Breast epithelium (tissue), 4 donors: ENCODE data around the gene RNASE8. TPM values are rescaled to one million over a fixed set of nuclear protein-coding genes. Genes with fewer than 3 reads are reported as not detected.
A peak's percentile ranks its signal among the peaks of the same experiment; 100 is the strongest.

Experiments
- DNase-seq, 2 donors: peaks; one replicate each; pipeline ENCODE4 v3.0.0-alpha.2; 2019; ENCODE audit warnings: low spot score in 2 of 2
- H3K27ac ChIP-seq, 2 donors: fragments of 200-600 bp; sonication (generic) in 1 of 2; one replicate each; pipeline ENCODE4 v1.5.1; 2016 to 2019; ENCODE audit warnings: mild to moderate bottlenecking in 1 of 2
- H3K27me3 ChIP-seq, 2 donors: fragments of 200-600 bp; sonication (generic) in 1 of 2; one replicate each; pipeline versions ENCODE4 v1.5.1 to v1.6.0; 2017 to 2019; ENCODE audit warnings: control low read depth in 1 of 2, mild to moderate bottlenecking in 1 of 2
- H3K36me3 ChIP-seq: fragments of 200-600 bp; one replicate; pipeline ENCODE4 v1.5.1; 2019
- H3K4me1 ChIP-seq, 2 donors: fragments of 200-600 bp; sonication (generic); one replicate each; pipeline ENCODE4 v1.5.1; 2016 to 2019; ENCODE audit warnings: control low read depth in 1 of 2
- H3K4me3 ChIP-seq, 3 donors: fragments of 200-600 bp; sonication (generic); 1 replicate in 2 of 3; 2 replicates in 1 of 3; pipeline ENCODE4 v1.5.1; 2016 to 2019; ENCODE audit warnings: mild to moderate bottlenecking in 3 of 3, moderate library complexity in 2 of 3
- H3K9me3 ChIP-seq, 2 donors: fragments of 200-600 bp; sonication (generic) in 1 of 2; one replicate each; pipeline ENCODE4 v1.5.1; 2016 to 2019; ENCODE audit warnings: control low read depth in 1 of 2
- CTCF ChIP-seq, 3 donors: fragments of 450-650 bp; IDR thresholded peaks; one replicate each; pipeline ENCODE4 v1.5.1; 2016 to 2017; ENCODE audit warnings: antibody characterized with exemption in 3 of 3, mild to moderate bottlenecking in 3 of 3, moderate library complexity in 3 of 3
- POLR2A ChIP-seq: fragments of 450-650 bp; IDR thresholded peaks from one replicate; pipeline ENCODE4 v1.6.1; 2016; ENCODE audit warnings: antibody characterized with exemption, mild to moderate bottlenecking, moderate library complexity
- POLR2AphosphoS5 ChIP-seq, 3 donors: sonication (generic); formaldehyde crosslinking; IDR thresholded peaks; one replicate each; pipeline ENCODE4 v1.6.1; 2017; ENCODE audit warnings: antibody characterized with exemption in 3 of 3
- intact Hi-C: fragments of 100-400 bp; cut with DNase I; formaldehyde crosslinking; loops from one replicate; pipeline ENCODE4 v1.15.1; 2023; ENCODE audit warnings: low total_unique reads
- total RNA-seq, 3 donors: library from RNA; depleted of rRNA; stranded (reverse); fragments of >200 nt; gene quantifications; one replicate each; pipeline ENCODE4 v1.1.0, GENCODE V29; 2016

The RNASE8 gene
- total RNA-seq, 3 donors from 2014 or later: not detected

DNA sequence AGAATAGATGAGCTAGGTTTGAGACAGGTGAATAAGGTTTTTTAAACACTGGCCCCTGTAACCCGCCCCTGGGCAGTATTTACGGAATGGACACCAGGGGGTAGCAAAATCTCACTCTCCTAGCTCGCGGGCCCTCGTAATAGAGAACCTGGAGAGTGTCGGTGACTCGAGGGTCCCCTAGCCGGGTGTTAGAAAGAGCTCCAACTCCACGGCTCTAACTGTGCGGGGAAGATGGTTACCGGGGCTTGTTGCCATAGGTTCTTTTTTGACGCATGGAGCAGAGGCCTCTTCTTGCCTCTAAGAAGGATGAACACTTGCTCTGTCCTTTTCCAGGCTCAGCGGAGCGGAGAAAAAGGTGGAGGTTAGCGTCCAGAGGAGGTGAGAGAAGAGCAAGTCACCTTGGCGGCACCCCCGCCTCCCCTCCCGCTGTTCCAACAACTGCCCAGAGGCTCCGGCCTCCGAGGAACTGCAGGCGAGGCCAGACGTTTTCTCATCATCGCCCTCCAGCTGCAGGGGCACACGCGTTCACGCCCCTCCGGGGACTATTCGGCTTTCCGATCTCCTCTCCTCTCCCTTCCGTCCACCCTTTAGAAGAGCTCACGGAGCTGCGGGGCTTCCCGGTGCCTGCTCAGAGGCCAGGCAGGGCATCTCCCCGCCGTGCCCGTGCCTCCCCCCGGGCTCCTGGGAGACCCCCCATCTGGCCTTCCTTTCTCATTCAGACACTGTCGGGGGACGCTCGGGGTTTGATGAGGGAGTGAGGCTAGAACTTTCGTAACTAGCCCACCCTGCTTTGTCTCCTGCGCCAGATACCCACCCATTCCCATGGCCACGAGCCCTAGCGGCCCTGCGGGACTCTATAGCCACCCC lies 11.1 kb downstream of the RNASE8 start:
- DNase-seq: no peak
- peak; percentile 58 to 63 (median 59) for TF ChIP-seq CTCF (IDR thresholded peaks at IDR 0.05)
- no peak for TF ChIP-seq POLR2A
- TF ChIP-seq POLR2AphosphoS5 (IDR thresholded peaks at IDR 0.05): no peak
- peaks cover 4 to 17% of the 10 kb centered on the region in 2 donors for H3K4me1 ChIP-seq
- no peaks in the 10 kb centered on the region for H3K9me3 ChIP-seq
- H3K27ac ChIP-seq: peak overlapping the region; percentile 91 to 92
- H3K4me3 ChIP-seq: peak overlapping the region; percentile 68 to 86 (median 73)
- intact Hi-C loops: loop anchor here (10.0 kb wide), 1 partner anchor 94 kb away; no protein-coding TSS in a partner anchor
- no peaks in the 10 kb centered on the region for H3K27me3 ChIP-seq
- H3K36me3 ChIP-seq: no peaks in the 10 kb centered on the region

DNA sequence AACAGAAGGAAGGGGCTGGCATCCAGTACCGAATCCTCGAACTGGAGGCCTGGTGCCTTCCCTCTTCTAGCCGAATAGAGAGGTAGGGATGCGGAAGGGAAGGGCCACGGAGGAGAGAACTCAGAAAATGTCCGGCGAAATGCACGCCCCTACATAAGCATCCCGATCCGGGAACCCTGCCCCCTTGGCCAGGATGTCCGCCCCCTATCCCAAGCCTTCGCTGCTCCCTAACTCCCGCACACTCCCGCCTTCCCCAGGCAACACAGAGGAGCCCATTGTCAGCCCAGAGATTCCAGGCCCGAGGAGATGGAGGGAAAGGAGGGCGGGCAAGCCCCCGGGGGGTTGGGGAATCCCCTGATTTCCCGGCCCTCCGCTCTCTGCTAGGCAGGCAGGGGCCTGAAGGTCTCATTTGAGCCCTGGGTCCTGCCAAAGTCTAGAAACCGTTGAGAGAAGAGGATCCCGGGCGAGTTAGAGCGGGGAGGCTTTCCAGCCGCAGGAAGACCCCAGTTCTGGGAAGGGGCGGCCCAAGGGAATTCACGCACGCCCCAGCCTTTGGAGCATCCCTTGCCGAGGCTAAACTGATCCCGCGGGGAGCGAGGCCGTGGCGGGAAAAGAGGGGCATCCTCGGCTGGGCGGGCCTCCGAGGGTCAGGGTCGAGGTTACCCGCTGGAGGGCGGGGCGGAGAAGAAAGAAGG lies 11.9 kb downstream of the RNASE8 start:
- H3K27ac ChIP-seq: peak overlapping the region; percentile 91 to 92
- intact Hi-C loops: loop anchor here (10.0 kb wide), 1 partner anchor 95 kb away; no protein-coding TSS in a partner anchor
- no peak for TF ChIP-seq POLR2A
- TF ChIP-seq POLR2AphosphoS5 (IDR thresholded peaks at IDR 0.05): no peak
- TF ChIP-seq CTCF (IDR thresholded peaks at IDR 0.05): no peak
- H3K4me3 ChIP-seq: peak overlapping the region; percentile 68 to 86 (median 73)
- no peaks in the 10 kb centered on the region for H3K36me3 ChIP-seq
- no peaks in the 10 kb centered on the region for H3K27me3 ChIP-seq
- no peaks in the 10 kb centered on the region for H3K9me3 ChIP-seq
- peak in 1 of 2 donors; percentile 59 for DNase-seq
- peaks cover 4 to 17% of the 10 kb centered on the region in 2 donors for H3K4me1 ChIP-seq

GRCh38 chr14:21070083-21070609 lies 12.5 kb downstream of the RNASE8 start, which contains the start of gene ARHGEF40:
TSS of gene ARHGEF40 (plus strand) at chr14:21070304. CDS start at chr14:21070397, 93 bp downstream.
- intact Hi-C loops: no loop called here
- peak within 1 kb of the TSS; percentile 91 to 92 for H3K27ac ChIP-seq
- TF ChIP-seq POLR2AphosphoS5 (IDR thresholded peaks at IDR 0.05): no peak
- no peak for TF ChIP-seq CTCF (IDR thresholded peaks at IDR 0.05)
- TF ChIP-seq POLR2A: no peak
- no peaks in the 10 kb centered on the region for H3K27me3 ChIP-seq
- H3K9me3 ChIP-seq: no peaks in the 10 kb centered on the region
- peak within 1 kb of the TSS; percentile 68 to 86 (median 73) for H3K4me3 ChIP-seq
- DNase-seq: no peak
- peaks cover 4 to 17% of the 10 kb centered on the region in 2 donors for H3K4me1 ChIP-seq
- H3K36me3 ChIP-seq: no peaks in the 10 kb centered on the region

- peak in 1 of 2 donors; percentile 48 for DNase-seq
- no peaks in the 10 kb centered on the region for H3K27me3 ChIP-seq
- peak overlapping the region; percentile 91 to 92 for H3K27ac ChIP-seq
- TF ChIP-seq CTCF (IDR thresholded peaks at IDR 0.05) (no peak), POLR2A (no peak), POLR2AphosphoS5 (IDR thresholded peaks at IDR 0.05) (no peak)
- intact Hi-C loops: no loop called here
- no peaks in the 10 kb centered on the region for H3K9me3 ChIP-seq
- no peaks in the 10 kb centered on the region for H3K36me3 ChIP-seq
- peak overlapping the region; percentile 68 to 86 (median 73) for H3K4me3 ChIP-seq
- H3K4me1 ChIP-seq: peaks cover 4 to 17% of the 10 kb centered on the region in 2 donors
These were observed 13.1 kb downstream of the RNASE8 start for GRCh38 chr14:21070610-21071224.
